VCaP (cell line): Measurements from ENCODE around the gene POLH.
"Not testable (repeated sequence)": the region's sequence is repeated elsewhere in the genome, so short reads cannot be mapped to it uniquely, and the experiment has no call there.

ENCODE experiments used
- H3K27ac ChIP-seq: fragments of 450-650 bp; 2 replicates; pipeline ENCODE4 v1.5.1; 2017
- TF ChIP-seq, protein P1 (sequence below): fragments of 450-650 bp; conservative IDR thresholded peaks from 2 replicates; pipeline ENCODE4 v1.5.1; 2017; ENCODE audit warnings: mild to moderate bottlenecking, moderate library complexity

The POLH gene

DNA sequence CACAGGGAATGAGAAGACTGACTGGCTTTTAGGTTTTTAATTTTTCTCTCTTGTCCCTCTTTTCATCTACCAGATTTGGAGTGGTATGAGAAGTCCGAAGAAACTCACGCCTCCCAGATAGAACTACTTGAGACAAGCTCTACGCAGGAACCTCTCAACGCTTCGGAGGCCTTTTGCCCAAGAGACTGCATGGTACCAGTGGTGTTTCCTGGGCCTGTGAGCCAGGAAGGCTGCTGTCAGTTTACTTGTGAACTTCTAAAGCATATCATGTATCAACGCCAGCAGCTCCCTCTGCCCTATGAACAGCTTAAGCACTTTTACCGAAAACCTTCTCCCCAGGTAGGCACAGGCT, 60.3 kb downstream of the POLH start:
- TF ChIP-seq, protein P1, sequence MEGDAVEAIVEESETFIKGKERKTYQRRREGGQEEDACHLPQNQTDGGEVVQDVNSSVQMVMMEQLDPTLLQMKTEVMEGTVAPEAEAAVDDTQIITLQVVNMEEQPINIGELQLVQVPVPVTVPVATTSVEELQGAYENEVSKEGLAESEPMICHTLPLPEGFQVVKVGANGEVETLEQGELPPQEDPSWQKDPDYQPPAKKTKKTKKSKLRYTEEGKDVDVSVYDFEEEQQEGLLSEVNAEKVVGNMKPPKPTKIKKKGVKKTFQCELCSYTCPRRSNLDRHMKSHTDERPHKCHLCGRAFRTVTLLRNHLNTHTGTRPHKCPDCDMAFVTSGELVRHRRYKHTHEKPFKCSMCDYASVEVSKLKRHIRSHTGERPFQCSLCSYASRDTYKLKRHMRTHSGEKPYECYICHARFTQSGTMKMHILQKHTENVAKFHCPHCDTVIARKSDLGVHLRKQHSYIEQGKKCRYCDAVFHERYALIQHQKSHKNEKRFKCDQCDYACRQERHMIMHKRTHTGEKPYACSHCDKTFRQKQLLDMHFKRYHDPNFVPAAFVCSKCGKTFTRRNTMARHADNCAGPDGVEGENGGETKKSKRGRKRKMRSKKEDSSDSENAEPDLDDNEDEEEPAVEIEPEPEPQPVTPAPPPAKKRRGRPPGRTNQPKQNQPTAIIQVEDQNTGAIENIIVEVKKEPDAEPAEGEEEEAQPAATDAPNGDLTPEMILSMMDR, result no peak
- peak overlapping the region; percentile 93 for H3K27ac ChIP-seq

DNA sequence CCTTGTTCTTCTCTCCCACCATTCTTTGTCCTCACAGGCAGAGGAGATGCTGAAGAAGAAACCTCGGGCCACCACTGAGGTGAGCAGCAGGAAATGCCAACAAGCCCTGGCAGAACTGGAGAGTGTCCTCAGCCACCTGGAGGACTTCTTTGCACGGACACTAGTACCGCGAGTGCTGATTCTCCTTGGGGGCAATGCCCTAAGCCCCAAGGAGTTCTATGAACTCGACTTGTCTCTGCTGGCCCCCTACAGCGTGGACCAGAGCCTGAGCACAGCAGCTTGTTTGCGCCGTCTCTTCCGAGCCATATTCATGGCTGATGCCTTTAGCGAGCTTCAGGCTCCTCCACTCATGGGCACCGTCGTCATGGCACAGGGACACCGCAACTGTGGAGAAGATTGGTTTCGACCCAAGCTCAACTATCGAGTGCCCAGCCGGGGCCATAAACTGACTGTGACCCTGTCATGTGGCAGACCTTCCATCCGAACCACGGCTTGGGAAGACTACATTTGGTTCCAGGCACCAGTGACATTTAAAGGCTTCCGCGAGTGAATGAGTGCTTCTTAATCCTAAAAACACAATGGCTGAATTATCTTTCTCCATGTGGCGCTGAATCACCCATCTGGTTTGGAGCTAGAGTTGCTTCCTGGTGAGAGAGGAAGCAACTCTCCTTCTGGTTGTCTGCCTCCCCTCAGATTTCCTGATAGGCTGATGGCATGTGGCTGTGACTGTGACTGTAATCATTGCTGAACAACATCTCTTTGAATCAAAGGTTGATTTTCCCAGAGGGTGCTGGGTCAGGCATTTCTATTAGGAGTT, 64.2 kb downstream of the POLH start:
- no peak overlapping the region for H3K27ac ChIP-seq
- TF ChIP-seq, protein P1, result no peak

DNA sequence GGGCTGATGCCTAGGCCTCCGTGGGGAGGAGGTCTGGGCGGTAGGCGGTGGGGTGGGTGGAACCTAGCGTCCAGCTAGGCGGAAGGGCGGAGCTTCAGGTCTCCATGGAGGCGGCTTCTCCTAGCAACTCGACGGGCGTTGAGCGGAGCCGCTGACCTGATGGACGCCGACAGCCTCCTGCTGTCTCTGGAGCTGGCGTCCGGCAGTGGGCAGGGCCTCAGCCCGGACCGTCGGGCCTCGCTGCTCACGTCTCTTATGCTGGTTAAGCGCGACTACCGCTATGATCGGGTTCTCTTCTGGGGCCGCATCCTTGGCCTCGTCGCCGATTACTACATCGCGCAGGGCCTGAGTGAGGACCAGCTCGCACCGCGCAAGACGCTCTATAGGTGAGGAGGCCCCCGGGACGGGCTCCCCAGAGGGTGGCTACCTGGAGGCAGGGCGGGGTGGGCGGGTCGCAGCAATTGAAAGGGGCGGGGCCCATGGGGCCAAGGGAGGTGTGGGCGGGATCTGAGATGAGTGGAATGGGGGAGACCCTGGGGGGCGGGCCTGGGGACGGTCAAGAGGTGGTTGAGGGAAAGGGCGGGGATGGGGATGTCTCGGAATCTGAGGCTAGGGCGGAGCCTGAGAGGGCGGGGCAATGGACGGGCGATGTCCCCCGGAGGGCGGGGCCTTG, 69.1 kb downstream of the POLH start, which contains the start of gene RSPH9:
TSS of gene RSPH9 (plus strand) at position 97 of the 673 bp plus-strand sequence. CDS start at position 160, 63 bp downstream.
- TF ChIP-seq, protein P1, result no peak
- no peak within 1 kb of the TSS for H3K27ac ChIP-seq

DNA sequence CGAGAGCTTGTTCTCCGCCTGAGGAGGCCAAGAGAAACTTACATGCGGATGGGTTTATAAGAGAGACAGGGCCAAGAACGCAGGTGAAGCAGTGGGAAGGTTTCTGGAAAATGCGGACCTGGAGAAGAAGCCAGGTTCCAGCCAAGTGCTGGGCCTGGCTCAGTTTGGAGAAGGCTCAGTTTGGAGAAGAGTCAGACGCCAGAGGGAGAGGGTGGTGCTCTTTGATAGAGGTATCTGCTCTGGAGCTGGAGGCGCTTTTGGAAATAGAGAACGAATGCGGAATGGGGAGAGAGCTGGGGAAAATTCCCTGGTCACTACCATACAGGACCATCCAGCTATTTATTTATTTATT, 69.6 kb downstream of the POLH start:
- TF ChIP-seq, protein P1, result no peak
- H3K27ac ChIP-seq, result no peak overlapping the region

DNA sequence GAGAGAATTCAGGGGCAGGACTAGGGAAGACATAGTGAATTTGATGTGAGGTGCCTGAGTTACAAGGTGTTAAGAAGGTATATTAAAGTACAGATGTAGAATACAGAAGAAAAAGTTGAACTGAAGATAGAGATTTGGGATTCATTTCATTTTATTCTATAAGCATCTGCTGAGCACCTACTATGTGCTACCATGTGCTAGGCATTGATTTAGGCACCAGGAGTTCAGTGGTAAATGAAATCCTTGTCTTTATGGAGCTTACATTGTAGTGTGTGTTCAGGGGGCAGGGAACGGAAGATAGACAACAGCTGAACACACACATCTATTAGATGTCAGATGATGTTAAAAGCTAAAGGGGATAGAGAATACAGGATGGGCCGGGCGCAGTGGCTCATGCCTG, 71.6 kb downstream of the POLH start:
- H3K27ac ChIP-seq, result no peak overlapping the region
- TF ChIP-seq, protein P1, result no peak

DNA sequence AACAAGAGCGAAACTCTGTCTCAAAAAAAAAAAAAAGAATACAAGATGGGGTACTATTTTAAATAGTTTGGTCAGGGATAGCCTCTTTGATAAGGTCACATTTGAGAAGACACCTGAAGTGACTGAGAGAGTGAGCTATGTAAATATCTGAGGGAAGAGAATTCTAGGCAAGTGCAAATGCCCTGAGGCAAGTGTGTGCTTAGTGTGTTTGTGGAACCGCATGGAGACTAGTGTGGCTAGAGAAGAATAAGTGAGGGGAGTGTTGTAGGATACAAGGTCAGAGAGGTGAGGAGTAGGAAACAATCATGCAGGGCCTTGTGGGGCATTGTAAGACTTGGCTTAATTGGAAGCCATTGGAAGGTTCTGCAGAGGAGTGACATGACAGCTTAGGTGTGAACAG, 72.3 kb downstream of the POLH start:
- TF ChIP-seq, protein P1, result no peak
- H3K27ac ChIP-seq, result no peak overlapping the region

DNA sequence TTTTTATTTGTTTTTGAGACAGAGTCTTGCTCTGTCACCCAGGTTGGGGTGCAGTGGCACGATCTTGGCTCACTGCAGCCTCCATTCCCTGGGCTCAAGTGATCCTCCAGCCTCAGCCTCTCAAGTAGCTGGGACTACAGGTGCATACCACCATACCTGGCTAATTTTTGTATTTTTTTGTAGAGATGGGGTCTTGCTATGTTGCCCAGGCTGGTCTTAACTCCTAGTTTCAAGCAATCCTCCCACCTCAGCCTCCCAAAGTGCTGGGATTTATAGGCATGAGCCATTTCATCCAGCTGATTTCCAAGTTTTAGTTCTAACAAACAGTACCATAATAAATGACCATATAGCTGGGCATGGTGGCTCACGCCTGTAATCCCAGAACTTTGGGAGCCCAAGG, 76.8 kb downstream of the POLH start:
- H3K27ac ChIP-seq, result not testable (repeated sequence)
